B cell (primary cell): Measurements from ENCODE around the gene DYNLRB2. TPM values are rescaled to one million over a fixed set of nuclear protein-coding genes. Genes with fewer than 3 reads are reported as not detected.

Source experiments
- ATAC-seq: fragments of 200-7000 bp; cut with Tn5 transposase; one replicate; pipeline ENCODE4 v1.10.0; 2021; ENCODE audit warnings: low read depth, mild to moderate bottlenecking, moderate number of reproducible peaks, moderate library complexity
- CTCF ChIA-PET: fragments of 350-600 bp; sonication (Branson Sonifier 250); formaldehyde crosslinking; loops from one replicate; lab custom pipeline; 2021; ENCODE audit warnings: antibody characterized with exemption, inconsistent platforms; lab: Charles Lee
- POLR2A ChIA-PET: fragments of 350-600 bp; sonication (Branson Sonifier 250); formaldehyde crosslinking; loops from one replicate; lab custom pipeline; 2021; ENCODE audit warnings: antibody characterized with exemption; lab: Charles Lee
- DNase-seq: peaks from one replicate; pipeline ENCODE4 v3.0.0; 2013
- H2AFZ ChIP-seq: 2 replicates; pipeline ENCODE4 v1.6.1; 2012; ENCODE audit warnings: mild to moderate bottlenecking, low read depth, low read length; ENCODE audit not compliant: insufficient read depth, poor library complexity, severe bottlenecking
- H3K27ac ChIP-seq, 2 donors: 1 replicate in 1 of 2; 2 replicates in 1 of 2; pipeline ENCODE4 v1.5.1; 2012 to 2013; ENCODE audit warnings: low read length in 2 of 2, mild to moderate bottlenecking in 2 of 2, moderate library complexity in 1 of 2
- H3K27me3 ChIP-seq, 4 experiments: fragments of 200-600 bp in 1 of 4; sonication (generic) in 1 of 4; replicated peaks in 1 of 4; 1 replicate in 2 of 4; 2 replicates in 2 of 4; pipeline versions ENCODE4 v1.6.1 to v1.7.0; 2013 to 2016; ENCODE audit warnings: low read length in 3 of 4, mild to moderate bottlenecking in 2 of 4, mixed read lengths in 1 of 4, moderate library complexity in 1 of 4; ENCODE audit not compliant: insufficient read depth in 4 of 4, control insufficient read depth in 3 of 4; ENCODE audit errors: control extremely low read depth in 1 of 4
- H3K36me3 ChIP-seq, 2 experiments: replicated peaks in 1 of 2; 1 replicate in 1 of 2; 2 replicates in 1 of 2; pipeline versions ENCODE4 v1.6.1 to v1.7.1; 2013; ENCODE audit warnings: low read length in 1 of 2; ENCODE audit not compliant: insufficient read depth in 2 of 2, control insufficient read depth in 1 of 2; ENCODE audit errors: control extremely low read depth in 1 of 2, extremely low read depth in 1 of 2
- H3K4me1 ChIP-seq, 2 donors: fragments of 200-600 bp in 1 of 2; sonication (generic) in 1 of 2; 1 replicate in 1 of 2; 2 replicates in 1 of 2; pipeline versions ENCODE4 v1.5.1 to v1.6.1; 2013 to 2017; ENCODE audit warnings: low read length in 2 of 2; ENCODE audit not compliant: control insufficient read depth in 2 of 2, insufficient read depth in 2 of 2
- H3K4me2 ChIP-seq: replicated peaks from 2 replicates; pipeline ENCODE3; 2012; ENCODE audit warnings: mild to moderate bottlenecking, low read depth, low read length; ENCODE audit not compliant: poor library complexity, severe bottlenecking
- H3K4me3 ChIP-seq, 5 experiments: fragments of 200-600 bp in 1 of 5; sonication (generic) in 1 of 5; 1 replicate in 3 of 5; 2 replicates in 2 of 5; pipeline versions ENCODE4 v1.5.1 to v1.7.0; 2011 to 2016; ENCODE audit warnings: low read length in 4 of 5, mild to moderate bottlenecking in 4 of 5, low read depth in 2 of 5, control low read depth in 1 of 5, moderate library complexity in 1 of 5; ENCODE audit not compliant: insufficient read depth in 1 of 5; ENCODE audit errors: control extremely low read depth in 1 of 5, extremely low read depth in 1 of 5
- H3K79me2 ChIP-seq: fragments of 200-600 bp; sonication (generic); one replicate; pipeline ENCODE4 v1.6.0; 2016; ENCODE audit warnings: low read length; ENCODE audit not compliant: control insufficient read depth, insufficient read depth
- H3K9ac ChIP-seq: fragments of 200-600 bp; sonication (generic); 2 replicates; pipeline ENCODE4 v1.6.1; 2017; ENCODE audit warnings: mild to moderate bottlenecking, low read length, moderate library complexity
- H3K9me3 ChIP-seq, 3 donors: one replicate each; pipeline versions ENCODE4 v1.6.1 to v1.7.1; 2013; ENCODE audit warnings: low read length in 2 of 3; ENCODE audit not compliant: control insufficient read depth in 2 of 3, insufficient read depth in 1 of 3; ENCODE audit errors: control extremely low read depth in 1 of 3
- H4K20me1 ChIP-seq: 2 replicates; pipeline ENCODE4 v1.6.0; 2012; ENCODE audit warnings: mild to moderate bottlenecking, low read length; ENCODE audit not compliant: insufficient read depth, control insufficient read depth, poor library complexity, severe bottlenecking
- H3K27ac Mint-ChIP-seq: one replicate; pipeline ENCODE4 v1.8.0; 2021; ENCODE audit warnings: mixed read lengths
- H3K27me3 Mint-ChIP-seq: one replicate; pipeline ENCODE4 v1.8.0; 2021; ENCODE audit warnings: mixed read lengths
- H3K4me1 Mint-ChIP-seq: one replicate; pipeline ENCODE4 v1.8.0; 2021; ENCODE audit warnings: mixed read lengths
- H3K4me3 Mint-ChIP-seq: one replicate; pipeline ENCODE4 v1.8.0; 2021; ENCODE audit warnings: mixed read lengths
- H3K9me3 Mint-ChIP-seq: one replicate; pipeline ENCODE4 v1.8.0; 2022; ENCODE audit warnings: mixed read lengths; ENCODE audit not compliant: insufficient read depth
- EZH2 ChIP-seq: IDR thresholded peaks from 2 replicates; pipeline ENCODE4 v1.6.1; 2012; ENCODE audit warnings: borderline replicate concordance, low read depth, mild to moderate bottlenecking, moderate library complexity, low read length; ENCODE audit not compliant: insufficient read depth, poor library complexity, severe bottlenecking
- WGBS: methylation state at CpG from one replicate; pipeline ENCODE4 v1.1.5; 2013; ENCODE audit warnings: missing lambda C conversion rate; ENCODE audit not compliant: insufficient coverage; 5-methylcytosine and 5-hydroxymethylcytosine counted together
- intact Hi-C: fragments of 100-400 bp; cut with micrococcal nuclease; formaldehyde crosslinking; loops from one replicate; pipeline ENCODE4 v1.10.0; 2022
- polyA plus RNA-seq: library from polyadenylated mRNA; depleted of rRNA; stranded (reverse); fragments of >200 nt; gene quantifications from 2 replicates; pipeline ENCODE4 v1.2.3, GENCODE V29; 2012
- total RNA-seq, 2 donors: library from RNA; stranded (reverse); fragments of 120-200 nt in 1 of 2; gene quantifications; 1 replicate in 1 of 2; 2 replicates in 1 of 2; pipeline versions ENCODE4 v1.2.3 to v1.2.4, GENCODE V29; 2013 to 2022
- TF ChIP-seq, protein P1 (sequence below): fragments of 200-600 bp; IDR thresholded peaks from one replicate; pipeline ENCODE4 v1.8.0; 2022; ENCODE audit warnings: antibody characterized with exemption, mild to moderate bottlenecking

Gene DYNLRB2
- total and polyA plus RNA-seq, 2 donors (not counting 1 experiment from before 2014, with no cell fraction given), result not detected

DNA sequence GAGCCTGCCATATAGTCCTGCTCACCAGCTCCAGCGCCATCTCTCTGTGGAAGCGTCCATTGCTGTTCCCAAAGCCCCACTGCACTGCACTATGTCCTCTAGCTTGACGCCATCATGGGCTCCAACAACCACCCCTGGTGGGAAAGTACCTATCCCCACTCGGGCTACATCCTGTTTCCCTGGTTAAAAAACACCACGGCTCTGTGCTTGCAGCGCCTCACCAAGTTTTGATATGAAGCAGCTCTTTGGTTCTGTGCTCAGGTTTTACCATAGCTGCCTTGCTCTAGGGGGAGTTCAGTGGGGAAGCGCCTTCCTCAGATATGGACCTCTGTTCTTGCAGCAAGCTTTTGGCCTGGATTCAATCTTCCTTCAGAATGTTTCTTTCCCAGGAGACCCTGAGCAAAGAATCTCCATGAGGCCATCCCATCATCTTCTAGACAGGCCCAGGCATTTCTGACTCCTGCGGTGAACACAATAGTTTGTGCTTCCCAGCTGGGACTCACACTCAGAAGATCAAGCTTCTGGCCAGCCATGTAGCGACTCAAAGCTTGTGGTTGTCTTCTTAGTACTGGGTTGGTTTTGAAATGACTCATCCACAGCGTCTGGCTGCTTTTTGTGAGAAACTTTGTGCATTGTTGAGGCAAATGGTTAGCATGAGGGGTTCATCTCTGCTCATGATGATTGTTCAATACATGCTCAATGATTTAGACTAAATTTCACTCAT lies 39.5 kb downstream of the DYNLRB2 start:
- H3K27me3 Mint-ChIP-seq, result no peaks in the 10 kb centered on the region
- Histone ChIP-seq H3K4me1 (peaks cover 6 to 9% of the 10 kb centered on the region in 2 donors), H3K9me3 (peaks cover 0 to 2% (median 0%) of the 10 kb centered on the region in 3 donors), H3K4me3 (no peak overlapping the region), H3K27me3 (no peaks in the 10 kb centered on the region), H3K4me2 (no peak overlapping the region), H3K27ac (no peak overlapping the region), H2AFZ (no peak overlapping the region), H3K36me3 (no peaks in the 10 kb centered on the region), H3K79me2 (no peaks in the 10 kb centered on the region), H4K20me1 (no peaks in the 10 kb centered on the region), H3K9ac (no peak overlapping the region)
- no peak for TF ChIP-seq EZH2
- TF ChIP-seq, protein P1, sequence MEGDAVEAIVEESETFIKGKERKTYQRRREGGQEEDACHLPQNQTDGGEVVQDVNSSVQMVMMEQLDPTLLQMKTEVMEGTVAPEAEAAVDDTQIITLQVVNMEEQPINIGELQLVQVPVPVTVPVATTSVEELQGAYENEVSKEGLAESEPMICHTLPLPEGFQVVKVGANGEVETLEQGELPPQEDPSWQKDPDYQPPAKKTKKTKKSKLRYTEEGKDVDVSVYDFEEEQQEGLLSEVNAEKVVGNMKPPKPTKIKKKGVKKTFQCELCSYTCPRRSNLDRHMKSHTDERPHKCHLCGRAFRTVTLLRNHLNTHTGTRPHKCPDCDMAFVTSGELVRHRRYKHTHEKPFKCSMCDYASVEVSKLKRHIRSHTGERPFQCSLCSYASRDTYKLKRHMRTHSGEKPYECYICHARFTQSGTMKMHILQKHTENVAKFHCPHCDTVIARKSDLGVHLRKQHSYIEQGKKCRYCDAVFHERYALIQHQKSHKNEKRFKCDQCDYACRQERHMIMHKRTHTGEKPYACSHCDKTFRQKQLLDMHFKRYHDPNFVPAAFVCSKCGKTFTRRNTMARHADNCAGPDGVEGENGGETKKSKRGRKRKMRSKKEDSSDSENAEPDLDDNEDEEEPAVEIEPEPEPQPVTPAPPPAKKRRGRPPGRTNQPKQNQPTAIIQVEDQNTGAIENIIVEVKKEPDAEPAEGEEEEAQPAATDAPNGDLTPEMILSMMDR, result no peak
- peaks cover 15% of the 10 kb centered on the region for H3K4me1 Mint-ChIP-seq
- ChIA-PET CTCF (no interaction called here), POLR2A (no interaction called here)
- peak; percentile 21 for DNase-seq
- peaks cover 2% of the 10 kb centered on the region for H3K9me3 Mint-ChIP-seq
- H3K4me3 Mint-ChIP-seq, result no peak overlapping the region
- intact Hi-C loops, result no loop called here
- peak overlapping the region; percentile 7 for H3K27ac Mint-ChIP-seq
- peak; percentile 49 for ATAC-seq
- 54% methylated on average over 9 of the region's 10 CpGs for WGBS

DNA sequence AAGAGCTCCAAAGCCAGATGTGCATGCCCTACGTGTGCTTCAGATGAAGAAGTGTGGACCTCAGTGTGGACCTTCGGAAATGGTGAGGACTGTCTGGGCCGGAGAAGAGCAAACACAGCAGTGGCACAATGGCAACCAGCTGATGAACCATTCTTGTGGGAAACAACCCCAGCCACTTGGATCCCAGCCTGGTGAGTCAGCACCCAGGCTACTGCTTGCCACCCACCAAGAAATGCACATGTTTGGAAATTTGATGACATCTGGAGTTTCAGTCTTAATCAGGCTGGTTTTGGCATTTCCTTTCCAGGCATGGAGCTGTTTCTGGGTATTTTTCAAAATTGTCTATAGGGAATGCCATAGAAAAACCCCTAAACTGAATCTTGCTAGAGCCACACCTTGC lies 42.7 kb downstream of the DYNLRB2 start:
- Mint-ChIP-seq H3K27me3 (no peaks in the 10 kb centered on the region), H3K4me3 (no peak overlapping the region), H3K4me1 (peaks cover 15% of the 10 kb centered on the region), H3K27ac (no peak overlapping the region), H3K9me3 (peaks cover 2% of the 10 kb centered on the region)
- H3K9me3 ChIP-seq, result no peaks in the 10 kb centered on the region
- no peaks in the 10 kb centered on the region for H4K20me1 ChIP-seq
- no peak for ATAC-seq
- no peak overlapping the region for H2AFZ ChIP-seq
- WGBS, result 91% methylated on average over 3 of the region's 3 CpGs
- DNase-seq, result no peak
- no peaks in the 10 kb centered on the region for H3K36me3 ChIP-seq
- CTCF ChIA-PET, result no interaction called here
- intact Hi-C loops, result no loop called here
- H3K4me2 ChIP-seq, result no peak overlapping the region
- H3K27me3 ChIP-seq, result no peaks in the 10 kb centered on the region
- POLR2A ChIA-PET, result no interaction called here
- TF ChIP-seq, protein P1, result no peak
- no peak for TF ChIP-seq EZH2
- peaks cover 6 to 9% of the 10 kb centered on the region in 2 donors for H3K4me1 ChIP-seq
- no peak overlapping the region for H3K9ac ChIP-seq
- no peaks in the 10 kb centered on the region for H3K79me2 ChIP-seq
- H3K27ac ChIP-seq, result no peak overlapping the region
- no peak overlapping the region for H3K4me3 ChIP-seq
